PC-3 (cell line): ENCODE data around the gene STRIP2. TPM values are rescaled to one million over a fixed set of nuclear protein-coding genes. Genes with fewer than 3 reads are reported as not detected.

ENCODE experiments used
- ATAC-seq: fragments of 200-7000 bp; cut with Tn5 transposase; 2 replicates; pipeline ENCODE4 v1.9.1; 2020; ENCODE audit warnings: mild to moderate bottlenecking, moderate library complexity
- BruUV-seq: library from RNA; stranded (reverse); fragments of 400-500 nt; replicated peaks from 2 replicates; lab custom pipeline; 2021; lab: Mats Ljungman, UMichigan
- CTCF ChIA-PET: fragments of 300-600 bp; sonication (Branson Sonifier 250); formaldehyde crosslinking; loops from one replicate; lab custom pipeline; 2022; ENCODE audit warnings: antibody characterized with exemption; lab: Charles Lee
- POLR2A ChIA-PET: fragments of 300-600 bp; sonication (Branson Sonifier 250); formaldehyde crosslinking; loops from one replicate; lab custom pipeline; 2022; ENCODE audit warnings: antibody characterized with exemption; ENCODE audit not compliant: unreplicated experiment; lab: Charles Lee
- DNase-seq: peaks from one replicate; pipeline ENCODE4 v3.0.0-alpha.2; 2015
- H2AFZ ChIP-seq: fragments of 300-600 bp; sonication (generic); 2 replicates; pipeline ENCODE4 v1.6.0; 2016; ENCODE audit warnings: antibody characterized with exemption, low read length
- H3F3A ChIP-seq: fragments of 300-600 bp; sonication (generic); one replicate; pipeline ENCODE4 v1.6.0; 2017; ENCODE audit warnings: antibody characterized with exemption, low read length, control low read depth, mild to moderate bottlenecking; ENCODE audit not compliant: unreplicated experiment
- H3K27ac ChIP-seq: fragments of 300-600 bp; sonication (generic); 2 replicates; pipeline ENCODE4 v1.5.1; 2016; ENCODE audit warnings: mild to moderate bottlenecking, low read length
- H3K27me3 ChIP-seq: fragments of 300-600 bp; sonication (generic); 2 replicates; pipeline ENCODE4 v1.6.1; 2016; ENCODE audit warnings: low read length, mixed read lengths
- H3K36me3 ChIP-seq: fragments of 300-600 bp; sonication (generic); 2 replicates; pipeline ENCODE4 v1.6.1; 2016; ENCODE audit warnings: low read depth, mixed run types, low read length, mixed read lengths
- H3K4me1 ChIP-seq: fragments of 300-600 bp; sonication (generic); 2 replicates; pipeline ENCODE4 v1.5.1; 2016; ENCODE audit warnings: low read length; ENCODE audit not compliant: insufficient read depth
- H3K4me2 ChIP-seq: fragments of 300-600 bp; sonication (generic); 2 replicates; pipeline ENCODE4 v1.6.0; 2016; ENCODE audit warnings: low read length
- H3K4me3 ChIP-seq: fragments of 300-600 bp; sonication (generic); 2 replicates; pipeline ENCODE4 v1.5.1; 2016; ENCODE audit warnings: mild to moderate bottlenecking, low read length, mixed read lengths
- H3K79me2 ChIP-seq: fragments of 300-600 bp; sonication (generic); 2 replicates; pipeline ENCODE4 v1.6.1; 2017; ENCODE audit warnings: low read length, mixed read lengths
- H3K9ac ChIP-seq: fragments of 300-600 bp; sonication (generic); 2 replicates; pipeline ENCODE4 v1.6.0; 2016; ENCODE audit warnings: mild to moderate bottlenecking, low read length
- H3K9me2 ChIP-seq: fragments of 300-600 bp; sonication (generic); replicated peaks from 2 replicates; pipeline ENCODE4 v1.6.1; 2016; ENCODE audit warnings: mixed run types, low read length, mixed read lengths
- H3K9me3 ChIP-seq: fragments of 300-600 bp; sonication (generic); 2 replicates; pipeline ENCODE4 v1.6.1; 2016; ENCODE audit warnings: low read length, mixed read lengths
- H4K20me1 ChIP-seq: fragments of 300-600 bp; sonication (generic); 2 replicates; pipeline ENCODE4 v1.6.1; 2016; ENCODE audit warnings: low read length, mixed read lengths
- EZH2 ChIP-seq: fragments of 300-600 bp; sonication (generic); IDR thresholded peaks from one replicate; pipeline ENCODE4 v1.6.1; 2017; ENCODE audit warnings: antibody characterized with exemption, mild to moderate bottlenecking, low read length; ENCODE audit not compliant: unreplicated experiment
- EZH2phosphoT487 ChIP-seq: fragments of 300-600 bp; sonication (generic); IDR thresholded peaks from 2 replicates; pipeline ENCODE4 v1.6.1; 2018; ENCODE audit warnings: mild to moderate bottlenecking, antibody characterized with exemption, low read length, borderline replicate concordance
- intact Hi-C: fragments of 100-400 bp; cut with micrococcal nuclease; formaldehyde crosslinking; loops from 2 replicates; pipeline ENCODE4 v1.9.0; 2023
- total RNA-seq: library from RNA; depleted of rRNA; stranded (reverse); fragments of >200 nt; gene quantifications from 2 replicates; pipeline ENCODE4 v1.2.3, GENCODE V29; 2014
- TF ChIP-seq, protein P1 (sequence below): fragments of 300-600 bp; sonication (generic); conservative IDR thresholded peaks from 2 replicates; pipeline ENCODE4 v1.5.1; 2017; ENCODE audit warnings: antibody characterized with exemption, low read depth, mild to moderate bottlenecking, low read length

STRIP2 gene
- total RNA-seq, 1 experiment from 2014 or later, result 7.5 TPM

GRCh38 chr7:129464194-129464593, 30.0 kb downstream of the STRIP2 start:
- Histone ChIP-seq H4K20me1 (no peaks in the 10 kb centered on the region), H3K79me2 (no peaks in the 10 kb centered on the region), H2AFZ (no peak overlapping the region), H3K27ac (no peak overlapping the region), H3K9me2 (no peaks in the 10 kb centered on the region), H3K4me3 (no peak overlapping the region), H3F3A (no peaks in the 10 kb centered on the region), H3K4me2 (no peak overlapping the region), H3K9ac (no peak overlapping the region), H3K4me1 (no peaks in the 10 kb centered on the region), H3K9me3 (no peaks in the 10 kb centered on the region), H3K27me3 (no peaks in the 10 kb centered on the region), H3K36me3 (peaks cover 26% of the 10 kb centered on the region)
- ATAC-seq, result no peak
- no peak for DNase-seq
- intact Hi-C loops, result no loop called here
- ChIA-PET CTCF (no interaction called here), POLR2A (no interaction called here)
- TF ChIP-seq EZH2phosphoT487, result no peak
- no peak for TF ChIP-seq EZH2
- TF ChIP-seq, protein P1, sequence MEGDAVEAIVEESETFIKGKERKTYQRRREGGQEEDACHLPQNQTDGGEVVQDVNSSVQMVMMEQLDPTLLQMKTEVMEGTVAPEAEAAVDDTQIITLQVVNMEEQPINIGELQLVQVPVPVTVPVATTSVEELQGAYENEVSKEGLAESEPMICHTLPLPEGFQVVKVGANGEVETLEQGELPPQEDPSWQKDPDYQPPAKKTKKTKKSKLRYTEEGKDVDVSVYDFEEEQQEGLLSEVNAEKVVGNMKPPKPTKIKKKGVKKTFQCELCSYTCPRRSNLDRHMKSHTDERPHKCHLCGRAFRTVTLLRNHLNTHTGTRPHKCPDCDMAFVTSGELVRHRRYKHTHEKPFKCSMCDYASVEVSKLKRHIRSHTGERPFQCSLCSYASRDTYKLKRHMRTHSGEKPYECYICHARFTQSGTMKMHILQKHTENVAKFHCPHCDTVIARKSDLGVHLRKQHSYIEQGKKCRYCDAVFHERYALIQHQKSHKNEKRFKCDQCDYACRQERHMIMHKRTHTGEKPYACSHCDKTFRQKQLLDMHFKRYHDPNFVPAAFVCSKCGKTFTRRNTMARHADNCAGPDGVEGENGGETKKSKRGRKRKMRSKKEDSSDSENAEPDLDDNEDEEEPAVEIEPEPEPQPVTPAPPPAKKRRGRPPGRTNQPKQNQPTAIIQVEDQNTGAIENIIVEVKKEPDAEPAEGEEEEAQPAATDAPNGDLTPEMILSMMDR, result no peak
- BruUV-seq, result no TSS peak

DNA sequence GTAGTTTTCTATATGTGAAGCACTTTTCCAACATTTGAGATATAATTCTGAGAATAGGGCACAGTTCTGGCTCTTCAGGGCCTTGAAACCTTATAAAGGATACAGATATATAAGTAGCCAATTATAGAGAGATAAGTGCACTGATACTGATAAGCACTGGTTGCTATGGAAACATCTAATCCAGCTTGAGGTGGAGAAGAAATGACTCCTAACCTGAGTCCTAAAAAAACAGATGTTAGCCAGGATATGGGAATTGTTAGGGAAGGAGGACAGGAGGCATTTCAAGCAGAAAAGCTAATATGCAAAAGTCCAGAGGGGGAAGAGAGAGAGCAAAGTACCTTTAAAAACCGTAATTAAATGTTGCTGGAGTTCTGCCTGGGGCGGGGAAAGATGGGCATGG, 30.8 kb downstream of the STRIP2 start:
- POLR2A ChIA-PET, result no interaction called here
- no peaks in the 10 kb centered on the region for H3K9me3 ChIP-seq
- no peak overlapping the region for H2AFZ ChIP-seq
- CTCF ChIA-PET, result no interaction called here
- H3K9ac ChIP-seq, result no peak overlapping the region
- no peak overlapping the region for H3K27ac ChIP-seq
- no peaks in the 10 kb centered on the region for H3K27me3 ChIP-seq
- H3K36me3 ChIP-seq, result peaks cover 22% of the 10 kb centered on the region
- DNase-seq (no peak), ATAC-seq (no peak)
- BruUV-seq, result no TSS peak
- TF ChIP-seq EZH2phosphoT487 (no peak), EZH2 (no peak)
- TF ChIP-seq, protein P1, result no peak
- no peaks in the 10 kb centered on the region for H3K79me2 ChIP-seq
- no peaks in the 10 kb centered on the region for H3K9me2 ChIP-seq
- H3K4me2 ChIP-seq, result no peak overlapping the region
- intact Hi-C loops, result no loop called here
- no peak overlapping the region for H3K4me3 ChIP-seq
- no peaks in the 10 kb centered on the region for H4K20me1 ChIP-seq
- H3K4me1 ChIP-seq, result peaks cover 2% of the 10 kb centered on the region; the same call in 1 of the 2 replicates
- H3F3A ChIP-seq, result no peaks in the 10 kb centered on the region

DNA sequence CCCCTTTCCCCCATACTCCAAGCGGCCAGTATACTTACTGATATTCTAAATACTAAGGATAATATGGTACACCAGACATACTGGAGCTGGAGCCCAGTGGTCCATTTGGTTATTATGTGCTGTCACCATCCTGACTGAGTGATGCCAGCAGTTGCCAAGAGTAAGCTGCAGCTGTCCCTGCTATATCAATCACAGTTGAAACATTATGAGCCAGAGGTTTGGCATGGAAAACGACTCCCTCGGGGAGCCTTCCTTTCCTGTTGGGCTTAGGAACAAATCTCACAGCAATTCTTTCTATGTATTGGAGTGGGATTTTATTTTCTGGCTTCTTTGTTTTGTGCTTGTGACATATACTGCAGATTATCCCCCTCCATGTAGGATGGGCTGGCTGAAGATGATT, 32.6 kb downstream of the STRIP2 start:
- intact Hi-C loops, result no loop called here
- H3K9me3 ChIP-seq, result no peaks in the 10 kb centered on the region

More for the DNA sequence above, 32.6 kb downstream of the STRIP2 start:
- Histone ChIP-seq H3K27ac (no peak overlapping the region), H3K4me2 (no peak overlapping the region), H3F3A (peaks cover 2% of the 10 kb centered on the region), H3K9me2 (no peaks in the 10 kb centered on the region), H3K9ac (no peak overlapping the region), H3K27me3 (no peaks in the 10 kb centered on the region), H3K4me1 (peaks cover 19% of the 10 kb centered on the region), H4K20me1 (no peaks in the 10 kb centered on the region), H2AFZ (no peak overlapping the region), H3K4me3 (no peak overlapping the region), H3K79me2 (no peaks in the 10 kb centered on the region), H3K36me3 (peaks cover 16% of the 10 kb centered on the region; the same call in 1 of the 2 replicates)
- TF ChIP-seq EZH2, result no peak
- TF ChIP-seq, protein P1, result no peak
- TF ChIP-seq EZH2phosphoT487, result no peak
- BruUV-seq, result no TSS peak
- DNase-seq (no peak), ATAC-seq (no peak)
- ChIA-PET CTCF (no interaction called here), POLR2A (no interaction called here)
